Measurements from ENCODE around the gene TRPT1.

DNA sequence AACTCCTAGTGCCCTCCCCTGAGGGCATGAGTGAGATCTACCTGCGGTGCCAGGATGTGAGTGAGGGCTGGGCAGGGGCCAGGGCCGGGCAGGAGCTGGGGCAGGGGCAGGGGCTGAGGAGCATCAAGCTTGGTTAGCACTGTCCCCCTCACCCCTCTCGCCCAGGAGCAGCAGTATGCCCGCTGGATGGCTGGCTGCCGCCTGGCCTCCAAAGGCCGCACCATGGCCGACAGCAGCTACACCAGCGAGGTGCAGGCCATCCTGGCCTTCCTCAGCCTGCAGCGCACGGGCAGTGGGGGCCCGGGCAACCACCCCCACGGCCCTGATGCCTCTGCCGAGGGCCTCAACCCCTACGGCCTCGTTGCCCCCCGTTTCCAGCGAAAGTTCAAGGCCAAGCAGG is 5.7 kb downstream of the TRPT1 start:
- TF ChIP-seq GATA3 (IDR thresholded peaks at IDR 0.05; ENCODE audit: low read depth, low read length), result no peak
- TF ChIP-seq GATA2 (IDR thresholded peaks at IDR 0.05; ENCODE audit: low read depth, low read length), result no peak

Measured in SH-SY5Y (cell line).